Measurements from ENCODE around the gene ARMC3. TPM values are rescaled to one million over a fixed set of nuclear protein-coding genes. Genes with fewer than 3 reads are reported as not detected.

The ARMC3 gene
- total RNA-seq, 1 experiment from 2014 or later, result 0.09 TPM

DNA sequence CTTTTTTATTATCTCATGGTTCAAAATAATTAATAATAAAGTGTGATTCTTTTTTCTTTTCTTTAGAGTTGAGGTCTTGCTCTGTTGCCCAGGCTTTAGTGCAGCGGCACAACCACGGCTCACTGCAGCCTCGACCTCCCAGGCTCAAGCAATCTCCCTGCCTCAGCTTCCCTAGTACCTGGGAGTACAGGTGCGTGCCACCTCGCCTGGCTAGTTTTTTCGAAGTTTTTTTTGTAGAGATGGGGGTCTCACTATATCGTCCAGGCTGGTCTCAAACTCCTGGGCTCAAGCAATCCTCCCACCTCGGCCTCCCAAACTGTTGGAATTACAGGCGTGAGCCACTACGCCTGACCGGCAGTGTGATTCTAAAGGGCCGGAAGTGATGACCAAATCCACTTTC lies 139.5 kb downstream of the ARMC3 start:
- Histone ChIP-seq H2BK12ac (ENCODE audit: insufficient read length, low read depth, low read length) (no peak overlapping the region), H3K4me2 (ENCODE audit: insufficient read depth, insufficient read length, low read length) (no peak overlapping the region), H2AFZ (ENCODE audit: low read length) (no peak overlapping the region), H3K9me3 (ENCODE audit: control insufficient read depth, low read depth, low read length) (no peaks in the 10 kb centered on the region), H3K23me2 (ENCODE audit: insufficient read length, low read depth, low read length, poor library complexity, severe bottlenecking) (no peaks in the 10 kb centered on the region), H3K27ac (ENCODE audit: insufficient read length, low read depth, low read length) (no peak overlapping the region), H3K23ac (ENCODE audit: insufficient read length, low read depth, low read length) (no peak overlapping the region), H2AK5ac (ENCODE audit: insufficient read length, low read length) (no peak overlapping the region), H3K14ac (ENCODE audit: insufficient read depth, low read length) (no peak overlapping the region), H3K9ac (ENCODE audit: extremely low read depth, insufficient read length, low read length) (no peak overlapping the region), H3K18ac (ENCODE audit: insufficient read length, low read depth, low read length) (no peak overlapping the region), H4K8ac (replicated peaks; ENCODE audit: insufficient read length, low read depth, low read length) (no peak overlapping the region), H2BK15ac (ENCODE audit: low read depth, low read length) (no peak overlapping the region), H3K4ac (ENCODE audit: low read depth, low read length) (no peak overlapping the region), H3K79me2 (ENCODE audit: insufficient read depth, low read length) (no peaks in the 10 kb centered on the region), H4K20me1 (ENCODE audit: control insufficient read depth, insufficient read depth, insufficient read length) (no peaks in the 10 kb centered on the region), H2BK120ac (ENCODE audit: low read depth, low read length, poor library complexity, severe bottlenecking) (no peak overlapping the region), H4K91ac (ENCODE audit: insufficient read length, low read depth, low read length) (no peak overlapping the region), H2BK20ac (ENCODE audit: low read depth, low read length, poor library complexity, severe bottlenecking) (no peak overlapping the region), H3K4me1 (ENCODE audit: insufficient read depth, low read length) (peaks cover 3% of the 10 kb centered on the region; the same call in 1 of the 2 replicates), H3T11ph (ENCODE audit: low read length) (no peak overlapping the region), H2BK5ac (ENCODE audit: insufficient read length, low read length) (no peak overlapping the region), H3K56ac (ENCODE audit: insufficient read length, low read depth, low read length) (no peak overlapping the region), H3K27me3 (ENCODE audit: insufficient read depth, low read length) (no peaks in the 10 kb centered on the region), H3K79me1 (ENCODE audit: insufficient read depth, low read depth, low read length, poor library complexity, severe bottlenecking) (no peaks in the 10 kb centered on the region), H4K5ac (ENCODE audit: insufficient read length, low read depth, low read length) (no peak overlapping the region)
- TF ChIP-seq CTCF (conservative IDR thresholded peaks at IDR 0.05), result no peak
- no peaks in the 10 kb centered on the region for H3K36me3 Mint-ChIP-seq (ENCODE audit: insufficient read depth in 1 of 3, low read depth in 3 of 3)
- H3K27ac Mint-ChIP-seq, result no peak overlapping the region
- no peaks in the 10 kb centered on the region; a peak in 1 of 5 replicates for H3K9me3 Mint-ChIP-seq
- no peak overlapping the region for H3K4me3 Mint-ChIP-seq
- no CpG with 5 or more reads among the region's 12 CpGs for WGBS (ENCODE audit: extremely low coverage, insufficient read length, low lambda C conversion rate)
- H3K27me3 Mint-ChIP-seq (ENCODE audit: low read depth), result no peaks in the 10 kb centered on the region
- DNase-seq, result no peak
- H3K4me1 Mint-ChIP-seq, result peaks cover 14 to 16% of the 10 kb centered on the region in 2 experiments

All from H9 (cell line).